Measurements from ENCODE around the gene C1QTNF5. TPM values are rescaled to one million over a fixed set of nuclear protein-coding genes. Genes with fewer than 3 reads are reported as not detected.

Gene C1QTNF5
- total RNA-seq, 1 donor from 2014 or later, result 1.3 TPM

- FAIRE-seq, result no peak
- TF ChIP-seq, protein P1, sequence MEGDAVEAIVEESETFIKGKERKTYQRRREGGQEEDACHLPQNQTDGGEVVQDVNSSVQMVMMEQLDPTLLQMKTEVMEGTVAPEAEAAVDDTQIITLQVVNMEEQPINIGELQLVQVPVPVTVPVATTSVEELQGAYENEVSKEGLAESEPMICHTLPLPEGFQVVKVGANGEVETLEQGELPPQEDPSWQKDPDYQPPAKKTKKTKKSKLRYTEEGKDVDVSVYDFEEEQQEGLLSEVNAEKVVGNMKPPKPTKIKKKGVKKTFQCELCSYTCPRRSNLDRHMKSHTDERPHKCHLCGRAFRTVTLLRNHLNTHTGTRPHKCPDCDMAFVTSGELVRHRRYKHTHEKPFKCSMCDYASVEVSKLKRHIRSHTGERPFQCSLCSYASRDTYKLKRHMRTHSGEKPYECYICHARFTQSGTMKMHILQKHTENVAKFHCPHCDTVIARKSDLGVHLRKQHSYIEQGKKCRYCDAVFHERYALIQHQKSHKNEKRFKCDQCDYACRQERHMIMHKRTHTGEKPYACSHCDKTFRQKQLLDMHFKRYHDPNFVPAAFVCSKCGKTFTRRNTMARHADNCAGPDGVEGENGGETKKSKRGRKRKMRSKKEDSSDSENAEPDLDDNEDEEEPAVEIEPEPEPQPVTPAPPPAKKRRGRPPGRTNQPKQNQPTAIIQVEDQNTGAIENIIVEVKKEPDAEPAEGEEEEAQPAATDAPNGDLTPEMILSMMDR (IDR thresholded peaks at IDR 0.05; ENCODE audit: insufficient read depth, low read length, severe bottlenecking), result no peak
- Histone ChIP-seq H3K27me3 (ENCODE audit: control insufficient read depth, insufficient read depth, low read length) (peaks cover 7% of the 10 kb centered on the region), H3K36me3 (ENCODE audit: control insufficient read depth, insufficient read depth, low read length) (no peaks in the 10 kb centered on the region), H3K4me3 (ENCODE audit: low read depth, low read length) (no peak overlapping the region)
- DNase-seq (ENCODE audit: low read depth), result no peak
These were observed 10.5 kb upstream of the C1QTNF5 start for GRCh38 chr11:119351232-119351631.

DNA sequence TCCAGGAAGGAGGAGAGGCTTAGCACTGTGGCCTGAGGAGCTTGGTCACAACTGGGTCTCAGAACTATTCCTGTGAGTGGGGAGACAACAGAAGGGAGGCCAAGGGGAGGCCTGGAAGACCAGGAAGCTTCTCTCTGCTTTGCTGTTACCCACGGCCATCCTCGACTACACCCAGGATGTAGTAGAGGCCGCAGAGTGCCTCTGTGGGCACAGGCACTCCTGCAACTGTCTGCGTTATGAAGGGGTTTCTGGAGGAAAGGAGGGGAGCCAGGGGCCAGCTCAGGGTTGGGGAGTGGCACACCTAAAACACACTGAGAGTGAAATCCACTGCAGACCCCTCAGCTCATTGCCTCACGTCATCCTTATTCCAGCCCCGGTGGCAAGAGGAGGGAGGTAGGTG, 9.6 kb upstream of the C1QTNF5 start:
- TF ChIP-seq, protein P1 (IDR thresholded peaks at IDR 0.05; ENCODE audit: insufficient read depth, low read length, severe bottlenecking), result no peak
- FAIRE-seq (no peak), DNase-seq (ENCODE audit: low read depth) (no peak)
- H3K36me3 ChIP-seq (ENCODE audit: control insufficient read depth, insufficient read depth, low read length), result no peaks in the 10 kb centered on the region
- peaks cover 7% of the 10 kb centered on the region for H3K27me3 ChIP-seq (ENCODE audit: control insufficient read depth, insufficient read depth, low read length)
- no peak overlapping the region for H3K4me3 ChIP-seq (ENCODE audit: low read depth, low read length)

DNA sequence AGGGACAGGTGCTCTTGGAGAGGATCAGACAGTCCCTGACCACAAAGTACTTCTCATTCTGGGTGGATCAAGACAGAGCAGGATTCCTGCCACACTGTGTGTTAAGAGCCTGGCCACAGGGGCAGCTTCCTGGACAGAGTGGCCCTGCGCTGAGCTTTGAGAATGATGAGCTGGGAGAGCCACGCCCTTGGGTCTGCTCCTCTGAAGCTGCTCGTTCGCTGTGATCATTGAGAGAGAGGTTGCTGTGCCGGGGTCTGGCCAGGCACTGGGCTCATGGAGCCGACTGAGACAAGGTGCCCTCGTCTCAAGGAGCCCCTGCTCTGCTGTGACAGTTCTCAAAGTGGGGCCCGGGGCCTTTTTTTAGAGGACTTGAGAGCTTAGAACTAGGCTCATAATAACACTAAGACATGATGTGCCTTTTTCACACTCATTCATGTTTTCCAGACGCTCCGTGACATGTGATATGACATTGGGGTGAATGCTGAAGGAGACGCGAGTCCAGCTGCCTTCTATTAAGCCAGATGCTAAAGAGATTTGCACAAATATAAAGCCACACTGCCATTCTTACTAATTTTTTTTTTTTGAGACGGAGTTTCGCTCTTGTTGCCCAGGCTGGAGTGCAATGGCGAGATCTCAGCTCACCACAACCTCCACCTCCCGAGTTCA, 7.4 kb upstream of the C1QTNF5 start:
- H3K4me3 ChIP-seq (ENCODE audit: low read depth, low read length), result no peak overlapping the region
- TF ChIP-seq, protein P1 (IDR thresholded peaks at IDR 0.05; ENCODE audit: insufficient read depth, low read length, severe bottlenecking), result no peak
- peaks cover 7% of the 10 kb centered on the region for H3K27me3 ChIP-seq (ENCODE audit: control insufficient read depth, insufficient read depth, low read length)
- FAIRE-seq (no peak), DNase-seq (ENCODE audit: low read depth) (no peak)
- H3K36me3 ChIP-seq (ENCODE audit: control insufficient read depth, insufficient read depth, low read length), result no peaks in the 10 kb centered on the region

GRCh38 chr11:119347242-119347641, 6.6 kb upstream of the C1QTNF5 start:
- FAIRE-seq (peak; percentile 75), DNase-seq (ENCODE audit: low read depth) (no peak)
- no peak overlapping the region for H3K4me3 ChIP-seq (ENCODE audit: low read depth, low read length)
- H3K27me3 ChIP-seq (ENCODE audit: control insufficient read depth, insufficient read depth, low read length), result peaks cover 9% of the 10 kb centered on the region
- no peaks in the 10 kb centered on the region for H3K36me3 ChIP-seq (ENCODE audit: control insufficient read depth, insufficient read depth, low read length)
- TF ChIP-seq, protein P1 (IDR thresholded peaks at IDR 0.05; ENCODE audit: insufficient read depth, low read length, severe bottlenecking), result no peak

DNA sequence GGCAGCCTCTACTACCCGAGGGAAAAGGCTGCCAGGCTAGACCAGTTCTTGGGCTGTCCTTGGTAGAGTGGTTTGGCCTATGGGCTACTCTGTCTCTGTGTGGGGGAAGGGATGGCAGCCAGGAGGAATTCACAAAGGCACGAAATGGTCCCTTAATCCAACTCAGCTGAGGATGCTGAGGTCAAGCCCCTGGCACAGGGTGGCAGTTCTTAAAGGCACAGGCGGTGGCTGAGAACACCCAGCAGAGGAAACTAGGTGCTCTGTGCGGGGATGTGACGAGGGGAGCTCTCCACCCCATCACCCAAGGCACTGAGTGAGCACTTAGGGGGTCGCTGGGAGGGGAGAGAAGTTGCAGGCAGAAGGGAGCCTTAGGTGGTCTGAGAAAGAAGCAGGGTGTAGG, 5.9 kb upstream of the C1QTNF5 start, which contains the start of gene MFRP:
TSS of gene MFRP (minus strand) at position 101 of the 400 bp plus-strand sequence. CDS start 192 bp downstream, outside the sequence.
- H3K27me3 ChIP-seq (ENCODE audit: control insufficient read depth, insufficient read depth, low read length), result peaks cover 11% of the 10 kb centered on the region
- no peak for FAIRE-seq

More for the DNA sequence above, 5.9 kb upstream of the C1QTNF5 start, which contains the start of gene MFRP:
- TF ChIP-seq, protein P1 (IDR thresholded peaks at IDR 0.05; ENCODE audit: insufficient read depth, low read length, severe bottlenecking), result no peak
- H3K36me3 ChIP-seq (ENCODE audit: control insufficient read depth, insufficient read depth, low read length), result no peaks in the 10 kb centered on the region
- H3K4me3 ChIP-seq (ENCODE audit: low read depth, low read length), result no peak within 1 kb of the TSS
- no peak for DNase-seq (ENCODE audit: low read depth)

Measured in bronchial epithelial cell (primary cell).